NCI-H1436 treated with DMSO at 0.1 percent for 48 hours (cell line): ENCODE data around the gene IL3RA.
"Not testable (repeated sequence)": the region's sequence is repeated elsewhere in the genome, so short reads cannot be mapped to it uniquely, and the experiment has no call there.

ENCODE experiments used
- DNase-seq: peaks from one replicate; lab custom pipeline; 2025; lab: John Stamatoyannopoulos, UW

The IL3RA gene

GRCh38 chrX:1330605-1331004 lies 6.0 kb upstream of the IL3RA start:
- no peak for DNase-seq

GRCh38 chrX:1332433-1332832 lies 4.2 kb upstream of the IL3RA start:
- not testable (repeated sequence) for DNase-seq

DNA sequence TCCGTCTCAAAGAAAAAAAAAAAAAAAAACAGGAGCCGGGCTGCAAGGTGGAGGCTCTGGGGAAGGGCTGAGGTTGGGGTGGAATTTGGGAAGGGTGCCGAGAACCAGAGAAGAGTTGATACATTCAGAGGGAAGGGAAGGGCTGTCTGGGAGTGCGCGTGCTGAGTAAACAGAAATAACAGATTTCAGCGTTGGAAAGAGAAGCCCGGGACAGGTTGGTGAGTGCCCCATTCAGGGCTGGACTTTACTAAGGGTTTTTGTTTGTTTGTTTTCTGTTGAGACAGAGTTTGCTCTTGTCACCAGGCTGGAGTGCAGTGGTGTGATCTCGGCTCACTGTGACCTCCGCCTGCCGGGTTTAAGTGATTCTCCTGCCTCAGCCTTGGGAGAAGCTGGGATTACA lies 1.7 kb upstream of the IL3RA start:
- no peak for DNase-seq

DNA sequence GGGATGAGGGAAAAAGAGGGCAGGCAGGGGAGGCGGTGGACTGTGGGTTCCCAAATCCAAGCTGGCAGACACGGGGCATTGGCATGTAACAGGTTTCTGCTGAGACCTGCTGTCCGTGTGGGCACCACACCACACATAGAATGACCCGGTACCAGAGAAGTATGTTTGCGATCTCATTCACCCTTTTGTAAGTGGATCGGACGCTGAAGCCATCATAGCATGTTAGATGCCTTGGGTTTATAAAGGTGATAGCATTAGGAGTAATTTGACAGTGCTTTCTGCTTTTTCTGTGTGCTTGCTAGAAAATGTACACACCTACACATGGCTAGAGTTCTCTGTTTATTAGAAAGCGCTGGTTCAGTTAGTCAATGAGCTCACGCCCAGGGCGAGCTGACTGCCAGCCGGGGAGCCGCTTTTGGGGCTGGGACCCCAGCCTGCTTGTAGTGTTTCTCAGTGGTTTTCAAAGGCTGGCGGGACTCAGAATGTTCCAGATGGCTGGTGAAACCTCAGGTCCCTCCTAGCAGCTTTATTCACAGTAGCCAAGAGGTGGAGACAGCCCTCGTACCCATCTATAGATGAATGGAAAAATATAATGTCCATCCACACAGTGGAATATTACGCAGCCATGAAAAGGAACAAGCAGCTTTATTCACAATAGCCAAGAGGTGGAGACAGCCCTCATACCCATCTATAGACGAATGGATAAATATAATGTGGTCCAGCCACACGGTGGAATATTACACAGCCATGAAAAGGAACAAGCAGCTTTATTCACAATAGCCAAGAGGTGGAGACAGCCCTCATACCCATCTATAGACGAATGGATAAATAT lies 579 bp downstream of the IL3RA start:
- DNase-seq = no peak

GRCh38 chrX:1341545-1342184 lies 5.1 kb downstream of the IL3RA start:
- DNase-seq = no peak

DNA sequence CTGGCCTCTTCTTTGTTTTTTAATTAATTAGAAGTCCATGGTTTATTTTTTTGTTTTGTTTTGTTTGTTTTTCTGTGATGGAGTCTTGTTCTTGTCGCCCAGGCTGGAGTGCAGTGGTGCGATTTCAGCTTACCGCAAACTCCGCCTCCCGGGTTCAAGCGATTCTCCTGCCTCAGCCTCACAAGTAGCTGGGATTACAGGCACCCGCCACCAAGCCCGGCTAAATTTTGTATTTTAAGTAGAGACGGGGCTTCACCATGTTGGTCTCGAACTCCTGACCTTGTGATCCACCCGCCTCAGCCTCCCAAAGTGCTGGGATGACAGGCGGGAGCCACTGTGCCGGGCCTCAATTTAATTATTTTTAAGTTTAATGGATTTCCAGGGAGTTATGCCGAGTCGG lies 13.0 kb downstream of the IL3RA start:
- DNase-seq = not testable (repeated sequence)

DNA sequence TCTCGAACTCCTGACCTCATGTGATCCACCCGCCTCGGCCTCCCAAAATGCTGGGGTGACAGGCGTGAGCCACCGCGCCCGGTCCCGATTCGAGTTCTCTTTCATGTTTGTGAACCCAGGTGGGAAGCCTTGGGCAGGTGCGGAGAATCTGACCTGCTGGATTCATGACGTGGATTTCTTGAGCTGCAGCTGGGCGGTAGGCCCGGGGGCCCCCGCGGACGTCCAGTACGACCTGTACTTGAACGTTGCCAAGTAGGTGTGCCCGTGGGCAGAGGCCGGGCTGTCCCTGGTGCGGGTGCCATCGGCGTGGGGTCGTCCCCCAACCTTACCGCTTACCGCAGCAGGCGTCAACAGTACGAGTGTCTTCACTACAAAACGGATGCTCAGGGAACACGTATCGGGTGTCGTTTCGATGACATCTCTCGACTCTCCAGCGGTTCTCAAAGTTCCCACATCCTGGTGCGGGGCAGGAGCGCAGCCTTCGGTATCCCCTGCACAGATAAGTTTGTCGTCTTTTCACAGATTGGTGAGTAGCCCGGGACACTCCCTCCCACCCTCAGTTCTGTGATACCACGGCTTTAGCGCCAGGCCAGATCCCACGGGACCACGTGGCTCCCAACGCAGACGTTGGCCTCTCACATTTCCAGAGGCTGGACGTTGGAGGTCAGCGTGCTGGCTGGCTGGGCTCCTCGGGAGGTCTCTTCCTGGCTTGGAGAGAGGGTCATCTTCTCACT lies 15.6 kb downstream of the IL3RA start:
- no peak for DNase-seq

DNA sequence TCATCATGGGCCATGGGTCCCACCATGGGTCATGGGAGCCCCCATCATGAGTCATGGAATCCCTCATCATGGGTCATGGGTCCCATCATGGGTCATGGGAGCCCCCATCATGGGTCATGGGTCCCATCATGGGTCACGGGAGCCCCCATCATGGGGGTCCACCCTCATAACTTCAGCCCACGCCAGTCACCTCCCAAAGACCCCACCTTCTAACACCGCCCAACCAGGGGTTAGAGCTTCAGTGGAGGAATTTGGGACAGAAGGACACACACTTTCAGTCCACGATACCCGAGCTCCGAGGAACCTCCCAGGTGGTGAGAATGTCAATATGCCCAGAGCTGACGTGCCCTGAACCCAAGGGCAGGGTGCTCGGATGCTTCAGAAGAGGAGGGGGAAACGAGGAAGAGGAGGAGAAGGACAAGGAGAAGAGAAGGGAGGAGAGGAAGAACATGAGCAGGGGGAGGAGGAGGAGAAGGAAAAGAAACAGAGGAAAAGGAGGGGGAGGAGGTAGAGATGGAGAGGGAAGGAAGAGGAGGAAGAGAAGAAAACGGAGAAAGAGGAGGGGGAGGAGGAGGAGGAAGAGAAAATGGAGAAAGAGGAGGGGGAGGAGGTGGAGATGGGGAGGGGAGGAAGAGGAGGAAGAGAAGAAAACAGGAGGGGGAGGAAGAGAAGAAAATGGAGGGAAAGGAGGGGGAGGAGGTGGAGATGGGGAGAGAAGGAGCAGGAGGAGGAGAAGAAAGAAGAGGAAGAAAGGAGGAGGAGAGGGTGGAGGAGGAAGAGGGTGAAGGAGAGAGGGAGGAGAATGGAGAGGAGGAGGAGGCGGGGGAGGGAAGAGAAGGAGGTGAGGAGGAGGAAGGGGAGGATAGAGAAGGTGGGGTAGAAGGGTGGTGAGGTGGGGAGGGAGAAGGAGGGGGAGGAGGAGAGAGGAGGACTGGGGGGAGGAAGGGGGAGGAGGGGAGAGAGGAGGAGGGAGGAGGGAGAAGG lies 17.7 kb downstream of the IL3RA start:
- DNase-seq = no peak

DNA sequence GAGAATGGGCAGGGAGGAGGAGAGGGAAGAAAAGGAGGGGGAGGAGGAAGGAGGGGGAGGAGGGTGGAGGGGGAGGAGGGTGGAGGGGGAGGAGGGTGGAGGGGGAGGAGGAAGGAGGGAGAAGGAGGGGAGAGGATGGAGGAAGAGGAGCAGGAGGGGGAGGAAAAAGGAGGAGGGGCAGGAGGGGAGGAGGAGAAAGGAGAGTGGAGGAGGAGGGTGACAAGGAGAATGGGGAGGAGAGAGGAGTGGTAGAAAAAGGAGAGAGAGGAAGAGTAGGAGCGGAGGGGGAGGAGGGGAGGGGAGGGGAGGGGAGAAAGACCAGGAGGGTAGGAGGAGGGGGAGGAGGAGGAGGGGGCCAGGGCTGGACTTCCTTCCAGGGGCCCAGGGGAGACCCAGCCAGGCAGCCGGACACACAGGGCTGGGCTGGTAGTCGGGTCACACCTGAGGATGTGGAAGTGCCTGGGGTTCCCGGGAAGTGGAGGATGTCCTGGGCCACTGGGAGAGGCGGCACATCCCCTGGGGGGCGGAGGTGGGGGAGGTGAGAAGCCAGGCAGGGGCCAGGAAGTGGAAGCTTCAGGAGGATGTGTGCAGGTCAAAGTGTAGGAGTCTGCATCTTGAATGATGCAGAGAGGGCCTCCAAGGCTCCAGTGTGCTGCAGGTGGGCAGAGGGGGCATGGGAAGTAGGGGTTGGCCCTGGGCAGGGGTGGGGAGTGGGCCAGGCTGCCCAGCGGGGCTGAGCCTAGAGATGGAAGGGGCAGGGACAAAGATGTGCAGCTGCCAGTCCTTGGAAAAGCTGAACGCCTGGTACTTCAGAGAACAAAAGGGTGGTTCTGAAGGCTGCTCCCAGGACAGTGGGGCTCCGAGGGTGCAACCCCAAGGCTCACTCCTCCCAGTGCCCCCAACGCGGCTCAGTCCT lies 18.8 kb downstream of the IL3RA start:
- no peak for DNase-seq

GRCh38 chrX:1357993-1358392 lies 21.4 kb downstream of the IL3RA start:
- DNase-seq = no peak

- no peak for DNase-seq
Measured at GRCh38 chrX:1358793-1359476, 22.4 kb downstream of the IL3RA start.

- no peak for DNase-seq
Measured at GRCh38 chrX:1359477-1359873, 22.9 kb downstream of the IL3RA start.

- no peak for DNase-seq
Measured at GRCh38 chrX:1360171-1360570, 23.6 kb downstream of the IL3RA start.

DNA sequence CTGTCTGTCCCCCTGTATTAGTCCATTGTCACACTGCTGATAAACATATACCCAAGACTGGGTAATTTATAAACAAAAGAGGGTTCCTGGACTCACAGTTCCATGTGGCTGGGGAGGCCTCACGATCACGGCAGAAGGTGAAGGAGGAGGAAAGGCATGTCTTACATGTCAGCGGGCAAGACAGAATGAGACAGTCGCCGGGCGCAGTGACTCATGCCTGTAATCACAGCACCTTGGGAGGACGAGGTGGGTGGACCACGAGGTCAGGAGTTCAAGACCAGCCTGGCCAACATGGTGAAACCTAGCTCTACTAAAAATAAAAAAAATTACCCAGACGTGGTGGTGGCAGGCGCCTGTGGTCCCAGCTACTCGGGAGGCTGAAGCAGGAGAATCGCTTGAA lies 24.7 kb downstream of the IL3RA start:
- DNase-seq = no peak

- no peak for DNase-seq
Measured at GRCh38 chrX:1361910-1362309, 25.3 kb downstream of the IL3RA start.

DNA sequence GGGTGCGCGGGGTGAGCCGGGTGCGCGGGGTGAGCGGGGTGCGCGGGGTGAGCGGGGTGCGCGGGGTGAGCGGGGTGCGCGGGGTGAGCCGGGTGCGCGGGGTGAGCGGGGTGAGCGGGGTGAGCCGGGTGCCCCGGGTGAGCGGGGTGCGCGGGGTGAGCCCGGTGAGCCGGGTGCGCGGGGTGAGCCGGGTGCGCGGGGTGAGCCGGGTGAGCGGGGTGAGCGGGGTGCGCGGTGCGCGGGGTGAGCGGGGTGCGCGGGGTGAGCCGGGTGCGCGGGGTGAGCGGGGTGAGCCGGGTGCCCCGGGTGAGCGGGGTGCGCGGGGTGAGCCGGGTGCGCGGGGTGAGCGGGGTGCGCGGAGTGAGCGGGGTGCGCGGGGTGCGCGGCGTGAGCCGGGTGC lies 29.8 kb downstream of the IL3RA start:
- DNase-seq = not testable (repeated sequence)

- no peak for DNase-seq
Measured at GRCh38 chrX:1368385-1368698, 31.8 kb downstream of the IL3RA start.

DNA sequence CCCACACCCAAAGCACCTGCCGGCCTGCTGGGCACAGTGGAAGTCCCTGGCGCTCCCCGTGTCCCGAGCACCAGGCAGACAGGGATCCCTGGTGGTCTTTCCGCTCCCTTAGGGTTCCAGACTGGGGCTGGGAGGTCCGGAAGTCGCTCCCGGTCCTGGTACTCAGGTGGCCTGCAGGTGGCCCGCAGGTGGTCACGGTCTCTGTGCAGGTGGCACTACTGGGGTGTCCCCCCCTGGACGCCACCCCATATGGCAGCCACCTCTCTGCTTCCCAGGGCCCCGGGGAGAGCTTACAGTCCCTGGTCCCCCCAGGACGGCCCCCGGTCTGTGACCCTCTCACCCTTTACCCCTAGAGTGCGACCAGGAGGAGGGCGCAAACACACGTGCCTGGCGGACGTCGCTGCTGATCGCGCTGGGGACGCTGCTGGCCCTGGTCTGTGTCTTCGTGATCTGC lies 41.7 kb downstream of the IL3RA start:
- DNase-seq = no peak

- no peak for DNase-seq
Measured at GRCh38 chrX:1380672-1381233, 44.2 kb downstream of the IL3RA start.
